Body of pancreas (tissue), 4 donors: ENCODE data around the gene NRG3.

ENCODE experiments used
- POLR2A ChIP-seq, 3 donors: fragments of 450-650 bp; IDR thresholded peaks; one replicate each; pipeline ENCODE4 v1.6.1; 2016; ENCODE audit warnings: antibody characterized with exemption in 3 of 3, mild to moderate bottlenecking in 2 of 3
- TF ChIP-seq, protein P1 (sequence below), 7 experiments: fragments of 450-650 bp in 4 of 7; fragments of 200-600 bp in 3 of 7; sonication (generic) in 3 of 7; IDR thresholded peaks; one replicate each; pipeline ENCODE4 v1.5.1; 2016 to 2019; ENCODE audit warnings: antibody characterized with exemption in 7 of 7

- TF ChIP-seq POLR2A (IDR thresholded peaks at IDR 0.05), result no peak
- TF ChIP-seq, protein P1, sequence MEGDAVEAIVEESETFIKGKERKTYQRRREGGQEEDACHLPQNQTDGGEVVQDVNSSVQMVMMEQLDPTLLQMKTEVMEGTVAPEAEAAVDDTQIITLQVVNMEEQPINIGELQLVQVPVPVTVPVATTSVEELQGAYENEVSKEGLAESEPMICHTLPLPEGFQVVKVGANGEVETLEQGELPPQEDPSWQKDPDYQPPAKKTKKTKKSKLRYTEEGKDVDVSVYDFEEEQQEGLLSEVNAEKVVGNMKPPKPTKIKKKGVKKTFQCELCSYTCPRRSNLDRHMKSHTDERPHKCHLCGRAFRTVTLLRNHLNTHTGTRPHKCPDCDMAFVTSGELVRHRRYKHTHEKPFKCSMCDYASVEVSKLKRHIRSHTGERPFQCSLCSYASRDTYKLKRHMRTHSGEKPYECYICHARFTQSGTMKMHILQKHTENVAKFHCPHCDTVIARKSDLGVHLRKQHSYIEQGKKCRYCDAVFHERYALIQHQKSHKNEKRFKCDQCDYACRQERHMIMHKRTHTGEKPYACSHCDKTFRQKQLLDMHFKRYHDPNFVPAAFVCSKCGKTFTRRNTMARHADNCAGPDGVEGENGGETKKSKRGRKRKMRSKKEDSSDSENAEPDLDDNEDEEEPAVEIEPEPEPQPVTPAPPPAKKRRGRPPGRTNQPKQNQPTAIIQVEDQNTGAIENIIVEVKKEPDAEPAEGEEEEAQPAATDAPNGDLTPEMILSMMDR (IDR thresholded peaks at IDR 0.05), result no peak
Measured at GRCh38 chr10:82847242-82847641, 972.2 kb downstream of the NRG3 start.
